HFFc6 (cell line): ENCODE results near the gene ZNF830. TPM values are rescaled to one million over a fixed set of nuclear protein-coding genes. Genes with fewer than 3 reads are reported as not detected.

Experiments
- DNase-seq: peaks from one replicate; pipeline ENCODE4 v3.0.0-alpha.2; 2018
- H3K27ac Mint-ChIP-seq: 2 replicates; pipeline ENCODE4 v1.8.0; 2020; ENCODE audit warnings: mild to moderate bottlenecking, mixed read lengths
- H3K27me3 Mint-ChIP-seq: 2 replicates; pipeline ENCODE4 v1.8.0; 2021; ENCODE audit warnings: mild to moderate bottlenecking, moderate library complexity, mixed read lengths; ENCODE audit not compliant: insufficient read depth
- H3K36me3 Mint-ChIP-seq: 2 replicates; pipeline ENCODE4 v1.8.0; 2021; ENCODE audit warnings: low read depth, mixed read lengths
- H3K4me1 Mint-ChIP-seq: 2 replicates; pipeline ENCODE4 v1.8.0; 2020; ENCODE audit warnings: low read depth, mixed read lengths
- H3K4me3 Mint-ChIP-seq: 2 replicates; pipeline ENCODE4 v1.8.0; 2020; ENCODE audit warnings: mild to moderate bottlenecking, moderate library complexity, mixed read lengths
- H3K9me3 Mint-ChIP-seq: 2 replicates; pipeline ENCODE4 v1.8.0; 2020; ENCODE audit warnings: mild to moderate bottlenecking, mixed read lengths
- total RNA-seq, 6 experiments: library from RNA; stranded (reverse); fragmentation: NEBNext Ultra II Directional; extraction: Animal tissue kit (Norgen Biotek cat#: 25700); gene quantifications; 2 replicates in 1 of 6; 3 replicates in 5 of 6; pipeline ENCODE4 v1.2.3, GENCODE V29; 2021
- TF ChIP-seq, protein P1 (sequence below): fragments of 200-600 bp; sonication (generic); IDR thresholded peaks from 2 replicates; pipeline ENCODE4 v1.5.0; 2021; ENCODE audit warnings: antibody characterized with exemption, mild to moderate bottlenecking

Gene ZNF830
- total RNA-seq, 6 experiments from 2014 or later: 9.6 to 14.8 (median 11.8) TPM

DNA sequence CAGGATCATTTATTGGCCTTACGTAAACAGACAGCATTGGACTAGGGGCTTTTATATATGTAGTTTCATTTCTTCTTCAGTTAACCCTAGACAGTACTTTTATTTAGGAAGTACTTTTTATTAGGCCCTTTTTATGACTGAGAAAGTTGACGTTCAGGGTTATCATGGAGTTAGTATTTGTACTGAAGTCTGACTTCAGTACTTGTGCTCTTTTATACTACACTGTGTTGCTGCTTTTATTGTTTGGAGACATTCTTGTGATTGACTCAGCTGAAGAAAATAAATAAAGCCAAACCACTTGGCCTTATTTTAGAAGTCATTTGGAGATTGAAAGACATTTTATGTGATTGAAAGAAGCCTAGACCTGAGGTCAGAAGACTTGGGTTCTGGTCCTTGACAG lies 25.9 kb downstream of the ZNF830 start:
- H3K4me3 Mint-ChIP-seq: no peak overlapping the region
- peaks cover 21% of the 10 kb centered on the region for H3K4me1 Mint-ChIP-seq
- no peaks in the 10 kb centered on the region for H3K9me3 Mint-ChIP-seq
- TF ChIP-seq, protein P1, sequence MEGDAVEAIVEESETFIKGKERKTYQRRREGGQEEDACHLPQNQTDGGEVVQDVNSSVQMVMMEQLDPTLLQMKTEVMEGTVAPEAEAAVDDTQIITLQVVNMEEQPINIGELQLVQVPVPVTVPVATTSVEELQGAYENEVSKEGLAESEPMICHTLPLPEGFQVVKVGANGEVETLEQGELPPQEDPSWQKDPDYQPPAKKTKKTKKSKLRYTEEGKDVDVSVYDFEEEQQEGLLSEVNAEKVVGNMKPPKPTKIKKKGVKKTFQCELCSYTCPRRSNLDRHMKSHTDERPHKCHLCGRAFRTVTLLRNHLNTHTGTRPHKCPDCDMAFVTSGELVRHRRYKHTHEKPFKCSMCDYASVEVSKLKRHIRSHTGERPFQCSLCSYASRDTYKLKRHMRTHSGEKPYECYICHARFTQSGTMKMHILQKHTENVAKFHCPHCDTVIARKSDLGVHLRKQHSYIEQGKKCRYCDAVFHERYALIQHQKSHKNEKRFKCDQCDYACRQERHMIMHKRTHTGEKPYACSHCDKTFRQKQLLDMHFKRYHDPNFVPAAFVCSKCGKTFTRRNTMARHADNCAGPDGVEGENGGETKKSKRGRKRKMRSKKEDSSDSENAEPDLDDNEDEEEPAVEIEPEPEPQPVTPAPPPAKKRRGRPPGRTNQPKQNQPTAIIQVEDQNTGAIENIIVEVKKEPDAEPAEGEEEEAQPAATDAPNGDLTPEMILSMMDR: no peak
- H3K27ac Mint-ChIP-seq: no peak overlapping the region
- no peaks in the 10 kb centered on the region; the same call in 1 of the 2 replicates for H3K27me3 Mint-ChIP-seq
- peaks cover 30% of the 10 kb centered on the region for H3K36me3 Mint-ChIP-seq
- DNase-seq: no peak

DNA sequence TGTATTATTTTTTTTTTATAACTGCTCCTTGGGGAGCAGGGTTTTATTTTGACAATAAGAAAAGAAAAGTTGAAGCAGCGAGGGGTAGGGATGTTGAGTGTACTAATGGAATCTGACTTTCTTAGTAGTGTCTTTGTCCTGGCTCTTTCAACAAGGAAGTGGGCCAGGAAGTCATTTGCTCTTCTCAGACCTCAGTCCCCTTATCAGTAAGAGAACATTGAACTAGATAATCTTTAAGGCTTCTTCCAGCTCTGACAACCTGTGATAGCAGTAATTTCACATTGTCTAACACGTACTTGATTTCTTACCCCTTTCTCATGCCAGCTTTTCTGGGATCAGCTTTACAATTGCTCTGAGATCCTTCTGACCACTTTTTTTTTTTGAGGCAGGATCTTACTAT lies 27.3 kb downstream of the ZNF830 start:
- Mint-ChIP-seq H3K4me1 (peaks cover 20% of the 10 kb centered on the region), H3K27me3 (no peaks in the 10 kb centered on the region; the same call in 1 of the 2 replicates), H3K9me3 (no peaks in the 10 kb centered on the region), H3K27ac (no peak overlapping the region), H3K36me3 (peaks cover 20% of the 10 kb centered on the region; the same call in 1 of the 2 replicates), H3K4me3 (no peak overlapping the region)
- TF ChIP-seq, protein P1: no peak
- no peak for DNase-seq

DNA sequence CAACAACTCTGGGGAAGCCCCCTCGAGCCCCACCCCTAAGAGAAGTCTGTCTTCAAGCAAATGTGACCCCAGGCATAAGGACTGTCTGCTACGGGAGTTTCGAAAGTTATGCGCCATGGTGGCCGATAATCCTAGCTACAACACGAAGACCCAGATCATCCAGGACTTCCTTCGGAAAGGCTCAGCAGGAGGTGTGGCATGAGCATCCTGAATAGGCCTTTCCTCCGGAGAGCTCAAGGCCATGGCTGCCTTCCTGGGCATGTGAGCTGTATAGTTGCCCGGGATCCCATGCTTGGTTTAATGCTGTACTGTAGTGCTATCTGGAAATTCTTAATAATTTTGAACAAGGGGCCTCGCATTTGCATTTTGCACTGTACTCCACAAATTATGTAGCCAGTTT lies 28.1 kb downstream of the ZNF830 start:
- DNase-seq: no peak
- H3K36me3 Mint-ChIP-seq: peaks cover 13% of the 10 kb centered on the region; the same call in 1 of the 2 replicates
- H3K4me3 Mint-ChIP-seq: no peak overlapping the region
- H3K9me3 Mint-ChIP-seq: no peaks in the 10 kb centered on the region
- H3K27ac Mint-ChIP-seq: no peak overlapping the region
- peaks cover 12% of the 10 kb centered on the region for H3K4me1 Mint-ChIP-seq
- TF ChIP-seq, protein P1: no peak
- no peaks in the 10 kb centered on the region; the same call in 1 of the 2 replicates for H3K27me3 Mint-ChIP-seq

DNA sequence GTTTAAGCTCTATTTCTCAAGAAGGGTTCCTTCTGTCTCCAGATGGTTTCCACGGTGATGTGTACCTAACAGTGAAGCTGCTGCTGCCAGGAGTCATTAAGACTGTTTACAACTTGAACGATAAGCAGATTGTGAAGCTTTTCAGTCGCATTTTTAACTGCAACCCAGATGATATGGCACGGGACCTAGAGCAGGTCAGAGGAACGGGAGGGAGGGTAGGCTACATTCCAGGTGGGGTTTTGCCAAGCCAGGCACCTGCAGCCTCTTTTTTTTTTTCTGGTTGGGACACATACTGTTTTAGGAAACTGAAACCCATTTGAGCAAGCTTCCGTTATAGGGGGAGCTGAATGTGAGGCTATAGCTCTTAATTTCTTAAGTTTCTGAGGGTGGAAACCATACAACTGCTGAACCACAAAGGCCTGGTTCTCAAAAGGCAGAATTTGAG lies 29.6 kb downstream of the ZNF830 start:
- peaks cover 12% of the 10 kb centered on the region; the same call in 1 of the 2 replicates for H3K36me3 Mint-ChIP-seq
- H3K4me1 Mint-ChIP-seq: peaks cover 12% of the 10 kb centered on the region
- no peak overlapping the region for H3K27ac Mint-ChIP-seq
- H3K4me3 Mint-ChIP-seq: no peak overlapping the region
- no peak for DNase-seq
- TF ChIP-seq, protein P1: no peak
- no peaks in the 10 kb centered on the region for H3K9me3 Mint-ChIP-seq
- no peaks in the 10 kb centered on the region; the same call in 1 of the 2 replicates for H3K27me3 Mint-ChIP-seq

DNA sequence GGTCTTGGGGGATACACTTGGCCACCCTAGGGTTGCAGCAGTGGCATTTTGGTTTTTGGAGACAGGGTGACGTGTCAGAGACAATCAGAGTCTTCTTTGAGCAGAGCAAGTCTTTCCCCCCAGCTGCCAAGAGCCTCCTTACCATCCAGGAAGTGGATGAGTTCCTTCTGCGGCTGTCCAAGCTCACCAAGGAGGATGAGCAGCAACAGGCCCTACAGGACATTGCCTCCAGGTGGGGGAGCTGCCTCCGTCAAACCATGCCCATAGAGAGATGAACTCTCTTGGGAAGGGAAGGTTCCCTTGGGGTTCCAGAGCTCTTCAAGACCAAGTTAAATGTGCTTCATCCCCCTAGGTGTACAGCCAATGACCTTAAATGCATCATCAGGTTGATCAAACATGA lies 30.3 kb downstream of the ZNF830 start:
- no peaks in the 10 kb centered on the region; the same call in 1 of the 2 replicates for H3K27me3 Mint-ChIP-seq
- TF ChIP-seq, protein P1: no peak
- H3K4me3 Mint-ChIP-seq: no peak overlapping the region
- peaks cover 8% of the 10 kb centered on the region; the same call in 1 of the 2 replicates for H3K36me3 Mint-ChIP-seq
- H3K4me1 Mint-ChIP-seq: peaks cover 12% of the 10 kb centered on the region
- DNase-seq: no peak
- H3K27ac Mint-ChIP-seq: no peak overlapping the region
- no peaks in the 10 kb centered on the region for H3K9me3 Mint-ChIP-seq
